Psoas muscle (tissue), 8 donors: ENCODE data around the gene MYH7. TPM values are rescaled to one million over a fixed set of nuclear protein-coding genes. Genes with fewer than 3 reads are reported as not detected.

Experiments used
- ATAC-seq, 4 donors: fragments of 200-7000 bp; cut with Tn5 transposase; one replicate each; pipeline ENCODE4 v1.9.1; 2020; ENCODE audit warnings: moderate library complexity in 3 of 4, mild to moderate bottlenecking in 2 of 4
- DNase-seq, 2 donors: peaks; one replicate each; pipeline ENCODE4 v3.0.0-alpha.2; 2020
- H3K27ac ChIP-seq: fragments of 200-600 bp; one replicate; pipeline ENCODE4 v1.8.0; 2022
- H3K27me3 ChIP-seq, 3 donors: fragments of 200-600 bp in 1 of 3; one replicate each; pipeline versions ENCODE4 v1.6.1 to v1.8.0; 2013 to 2022; ENCODE audit warnings: low read length in 2 of 3, mild to moderate bottlenecking in 2 of 3, moderate library complexity in 1 of 3; ENCODE audit not compliant: insufficient read depth in 3 of 3
- H3K36me3 ChIP-seq, 2 donors: fragments of 200-600 bp in 1 of 2; one replicate each; pipeline versions ENCODE4 v1.6.1 to v1.8.0; 2013 to 2022; ENCODE audit warnings: low read depth in 1 of 2, mild to moderate bottlenecking in 1 of 2, moderate library complexity in 1 of 2; ENCODE audit not compliant: insufficient read depth in 1 of 2
- H3K4me1 ChIP-seq: fragments of 200-600 bp; one replicate; pipeline ENCODE4 v1.8.0; 2022
- H3K4me3 ChIP-seq: fragments of 200-600 bp; one replicate; pipeline ENCODE4 v1.8.0; 2022; ENCODE audit warnings: mild to moderate bottlenecking
- H3K9me3 ChIP-seq: fragments of 200-600 bp; one replicate; pipeline ENCODE4 v1.8.0; 2022
- WGBS, 3 donors: extraction: QIAGEN DNeasy Blood & Tissue Kit; methylation state at CpG; one replicate each; pipeline versions ENCODE4 v1.1.6 to v1.1.7; 2013; 5-methylcytosine and 5-hydroxymethylcytosine counted together
- intact Hi-C, 2 donors: fragments of 100-400 bp; cut with DNase I; formaldehyde crosslinking; loops; one replicate each; pipeline versions ENCODE4 v1.11.0 to v1.14.2; 2022
- polyA plus RNA-seq, 3 donors: library from polyadenylated mRNA; stranded (reverse); fragments of 200-250 nt; gene quantifications; one replicate each; pipeline ENCODE4 v1.2.3, GENCODE V29; 2013
- total RNA-seq, 4 donors: library from RNA; stranded (reverse); fragmentation: NEBNext Ultra II Directional in 2 of 4; extraction: Animal tissue kit (Norgen Biotek cat#: 25700) in 2 of 4; gene quantifications; one replicate each; pipeline versions ENCODE4 v1.2.1 to v1.2.4, GENCODE V29; 2021 to 2023
- TF ChIP-seq, protein P1 (sequence below): fragments of 200-600 bp; IDR thresholded peaks from one replicate; pipeline ENCODE4 v1.8.0; 2022; ENCODE audit warnings: antibody characterized with exemption
- donor health status: healthy with polysubstance abuse.
- donor health status: DM: no; HTN: no; CAD: no; lungs with moderate emphysema.
- donor health status: Bipolar disorder and iron deficiency.
- donor health status: healthy.
- donor health status: DM: yes; HTN: yes; CAD: no.
- donor health status: DM: no; HTN: no; CAD: no.
- donor health status: DM: no; HTN: no; CAD: no.
- donor health status: DM: yes; HTN: yes; CAD: no.

The MYH7 gene
- total and polyA plus RNA-seq, 7 donors: 1,035 to 15,830 (median 4,588) TPM

DNA sequence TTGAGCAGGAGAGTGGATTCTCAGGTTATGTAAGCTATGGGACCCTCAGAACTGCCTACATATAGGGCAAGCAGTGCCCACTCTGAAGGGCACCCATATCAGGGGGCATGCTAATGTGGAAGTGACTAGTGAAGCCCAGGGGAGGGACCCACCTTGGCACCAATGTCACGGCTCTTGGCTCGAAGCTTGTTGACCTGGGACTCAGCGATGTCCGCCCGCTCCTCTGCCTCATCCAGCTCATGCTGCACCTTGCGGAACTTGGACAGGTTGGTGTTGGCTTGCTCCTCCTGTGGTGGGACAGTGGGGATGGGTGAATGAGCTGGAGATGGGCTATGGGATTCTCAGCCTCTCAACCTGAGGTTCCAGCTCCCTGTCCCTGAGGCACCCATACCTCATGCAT, 53.2 kb downstream of the MYH7 start:
- DNase-seq (no peak), ATAC-seq (no peak)
- Histone ChIP-seq H3K4me3 (no peak overlapping the region), H3K9me3 (no peaks in the 10 kb centered on the region), H3K27ac (no peak overlapping the region), H3K27me3 (peaks cover 0 to 5% (median 0%) of the 10 kb centered on the region in 3 donors), H3K4me1 (no peaks in the 10 kb centered on the region), H3K36me3 (peaks cover 3 to 53% of the 10 kb centered on the region in 2 donors)
- TF ChIP-seq, protein P1, sequence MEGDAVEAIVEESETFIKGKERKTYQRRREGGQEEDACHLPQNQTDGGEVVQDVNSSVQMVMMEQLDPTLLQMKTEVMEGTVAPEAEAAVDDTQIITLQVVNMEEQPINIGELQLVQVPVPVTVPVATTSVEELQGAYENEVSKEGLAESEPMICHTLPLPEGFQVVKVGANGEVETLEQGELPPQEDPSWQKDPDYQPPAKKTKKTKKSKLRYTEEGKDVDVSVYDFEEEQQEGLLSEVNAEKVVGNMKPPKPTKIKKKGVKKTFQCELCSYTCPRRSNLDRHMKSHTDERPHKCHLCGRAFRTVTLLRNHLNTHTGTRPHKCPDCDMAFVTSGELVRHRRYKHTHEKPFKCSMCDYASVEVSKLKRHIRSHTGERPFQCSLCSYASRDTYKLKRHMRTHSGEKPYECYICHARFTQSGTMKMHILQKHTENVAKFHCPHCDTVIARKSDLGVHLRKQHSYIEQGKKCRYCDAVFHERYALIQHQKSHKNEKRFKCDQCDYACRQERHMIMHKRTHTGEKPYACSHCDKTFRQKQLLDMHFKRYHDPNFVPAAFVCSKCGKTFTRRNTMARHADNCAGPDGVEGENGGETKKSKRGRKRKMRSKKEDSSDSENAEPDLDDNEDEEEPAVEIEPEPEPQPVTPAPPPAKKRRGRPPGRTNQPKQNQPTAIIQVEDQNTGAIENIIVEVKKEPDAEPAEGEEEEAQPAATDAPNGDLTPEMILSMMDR: no peak
- intact Hi-C loops: no loop called here
- 86 to 91% (median 89%) methylated on average over 6 of the region's 6 CpGs for whole genome bisulfite sequencing, 3 donors

DNA sequence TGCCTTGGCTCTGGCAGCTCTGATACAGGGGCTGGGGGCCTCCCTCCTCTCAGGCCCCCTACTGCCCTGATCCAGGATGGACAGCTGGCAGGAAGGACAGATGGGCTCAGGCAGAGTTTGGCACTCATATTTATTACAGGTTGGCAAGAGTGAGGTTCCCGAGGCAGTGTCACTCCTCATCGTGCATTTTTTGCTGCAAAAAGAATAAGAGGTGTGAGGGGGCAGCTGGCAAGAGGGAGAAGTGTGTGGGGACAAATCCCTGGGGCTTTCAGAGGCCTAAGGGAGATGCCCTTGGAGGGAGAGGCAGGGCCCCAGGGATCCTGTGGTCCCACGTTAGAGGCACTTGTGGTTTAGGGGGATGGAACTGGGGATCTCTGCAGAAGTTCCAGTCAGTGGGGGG, 53.6 kb downstream of the MYH7 start:
- DNase-seq (no peak), ATAC-seq (no peak)
- intact Hi-C loops: loop anchor here in 1 of 2 donors (2.0 kb wide), 2 partner anchors 55 to 117 kb away; no protein-coding TSS in a partner anchor
- TF ChIP-seq, protein P1: no peak
- H3K9me3 ChIP-seq: no peaks in the 10 kb centered on the region
- H3K4me3 ChIP-seq: no peak overlapping the region
- H3K4me1 ChIP-seq: no peaks in the 10 kb centered on the region
- H3K36me3 ChIP-seq: peaks cover 3 to 49% of the 10 kb centered on the region in 2 donors
- 23 to 35% (median 32%) methylated on average over 3 of the region's 3 CpGs for WGBS, 3 donors
- peaks cover 0 to 5% (median 0%) of the 10 kb centered on the region in 3 donors for H3K27me3 ChIP-seq
- no peak overlapping the region for H3K27ac ChIP-seq

DNA sequence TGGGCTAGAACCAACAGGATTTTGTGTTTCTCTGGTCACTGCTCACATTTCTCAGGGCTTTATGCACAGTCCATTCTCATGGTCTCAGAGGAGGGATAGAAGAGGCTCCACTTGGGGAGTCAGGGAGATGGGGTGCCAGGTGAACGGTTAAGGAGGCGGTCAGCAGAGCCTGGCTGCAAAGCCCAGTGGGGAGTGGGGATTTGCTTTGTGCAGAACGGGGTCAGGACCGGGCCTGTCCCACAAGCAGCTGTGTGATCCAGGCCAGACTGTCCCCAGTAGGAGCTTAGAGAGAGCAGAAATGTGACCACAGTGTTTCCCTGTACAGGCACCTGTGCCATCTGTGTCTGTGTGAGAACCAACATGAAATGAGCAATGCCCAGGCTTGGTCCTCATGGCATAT, 54.5 kb downstream of the MYH7 start:
- H3K27me3 ChIP-seq: peaks cover 0 to 5% (median 0%) of the 10 kb centered on the region in 3 donors
- no peak for ATAC-seq
- H3K27ac ChIP-seq: no peak overlapping the region
- H3K36me3 ChIP-seq: peaks cover 3 to 45% of the 10 kb centered on the region in 2 donors
- no peak overlapping the region for H3K4me3 ChIP-seq
- intact Hi-C loops: loop anchor here in 1 of 2 donors (2.0 kb wide), 2 partner anchors 54 to 116 kb away; no protein-coding TSS in a partner anchor
- DNase-seq: no peak
- 40 to 52% (median 50%) methylated on average over 4 of the region's 4 CpGs for WGBS, 3 donors
- TF ChIP-seq, protein P1: no peak
- H3K9me3 ChIP-seq: no peaks in the 10 kb centered on the region
- H3K4me1 ChIP-seq: no peaks in the 10 kb centered on the region

DNA sequence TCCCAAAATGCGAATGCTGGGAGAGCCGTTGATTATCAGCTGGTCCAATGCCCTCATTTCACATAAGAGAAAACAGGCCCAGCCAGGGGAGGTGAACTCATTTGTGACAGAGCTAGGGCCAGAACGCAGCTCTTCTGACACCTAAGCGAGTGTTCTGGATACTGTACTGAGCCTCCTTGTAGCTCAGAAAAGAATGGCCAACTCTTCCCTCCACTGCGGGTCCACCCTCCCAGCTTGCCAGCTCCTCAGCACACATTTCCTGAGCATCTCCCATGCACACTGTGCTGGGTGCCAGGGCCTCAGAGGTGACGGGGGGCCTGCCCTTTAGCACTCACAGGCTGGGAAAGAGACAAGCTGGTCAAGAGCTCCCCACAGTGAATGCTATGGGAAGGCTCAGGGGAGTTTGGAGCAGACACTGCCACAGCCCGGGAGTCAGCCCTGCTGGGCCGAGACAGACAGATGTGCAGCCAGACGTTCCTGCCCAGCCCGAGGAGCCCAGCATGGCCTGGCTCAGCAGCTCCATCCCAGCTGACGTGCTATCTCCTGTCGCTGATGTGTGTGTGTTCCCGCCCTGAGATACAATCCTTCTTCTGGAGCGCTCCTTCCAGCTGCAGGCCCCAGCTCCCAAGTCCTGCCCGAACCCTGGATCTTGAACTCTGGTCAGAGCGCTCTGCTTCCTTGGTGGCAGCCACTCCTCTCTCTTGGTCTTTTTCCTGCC, 55.1 kb downstream of the MYH7 start:
- Histone ChIP-seq H3K27ac (no peak overlapping the region), H3K4me3 (no peak overlapping the region), H3K36me3 (peaks cover 2 to 41% of the 10 kb centered on the region in 2 donors), H3K27me3 (peaks cover 0 to 5% (median 0%) of the 10 kb centered on the region in 3 donors), H3K9me3 (no peaks in the 10 kb centered on the region), H3K4me1 (no peaks in the 10 kb centered on the region)
- WGBS, 3 donors: 41 to 48% (median 46%) methylated on average over 15 to 16 of the region's 16 CpGs
- TF ChIP-seq, protein P1: no peak
- ATAC-seq (peak in 2 of 4 donors; percentile 2 to 4), DNase-seq (no peak)
- intact Hi-C loops: loop anchor here in 1 of 2 donors (2.0 kb wide), 2 partner anchors 54 to 116 kb away; no protein-coding TSS in a partner anchor
